Vagina (tissue), 2 donors: ENCODE data around the gene NCOA5. TPM values are rescaled to one million over a fixed set of nuclear protein-coding genes. Genes with fewer than 3 reads are reported as not detected.

Source experiments
- DNase-seq, 2 donors: peaks; one replicate each; pipeline ENCODE4 v3.0.0-alpha.2; 2017; ENCODE audit errors: extremely low spot score in 2 of 2
- H3K27ac ChIP-seq: fragments of 200-600 bp; sonication (generic); one replicate; pipeline ENCODE4 v1.5.1; 2019
- H3K27me3 ChIP-seq: fragments of 200-600 bp; sonication (generic); one replicate; pipeline ENCODE4 v1.5.1; 2019
- H3K36me3 ChIP-seq, 2 donors: fragments of 200-600 bp; sonication (generic); one replicate each; pipeline ENCODE4 v1.5.1; 2017 to 2019
- H3K4me1 ChIP-seq: fragments of 200-600 bp; sonication (generic); one replicate; pipeline ENCODE4 v1.5.1; 2019
- H3K4me3 ChIP-seq, 2 donors: fragments of 200-600 bp; sonication (generic); 1 replicate in 1 of 2; 2 replicates in 1 of 2; pipeline ENCODE4 v1.5.1; 2016 to 2019
- H3K9me3 ChIP-seq: fragments of 200-600 bp; sonication (generic); one replicate; pipeline ENCODE4 v1.5.1; 2019
- CTCF ChIP-seq, 3 experiments: fragments of 450-650 bp in 2 of 3; fragments of 200-600 bp in 1 of 3; sonication (generic) in 1 of 3; IDR thresholded peaks; one replicate each; pipeline ENCODE4 v1.5.1; 2017 to 2019; ENCODE audit warnings: antibody characterized with exemption in 3 of 3, mild to moderate bottlenecking in 2 of 3, moderate library complexity in 2 of 3
- POLR2A ChIP-seq, 2 donors: fragments of 450-650 bp; IDR thresholded peaks; one replicate each; pipeline ENCODE4 v1.6.1; 2017; ENCODE audit warnings: antibody characterized with exemption in 2 of 2, mild to moderate bottlenecking in 2 of 2, moderate library complexity in 2 of 2
- POLR2AphosphoS5 ChIP-seq, 2 donors: sonication (generic); formaldehyde crosslinking; IDR thresholded peaks; one replicate each; pipeline ENCODE4 v1.9.0; 2017; ENCODE audit warnings: antibody characterized with exemption in 2 of 2, mild to moderate bottlenecking in 2 of 2, low read depth in 1 of 2; ENCODE audit not compliant: insufficient read depth in 1 of 2
- intact Hi-C: fragments of 100-400 bp; cut with DNase I; formaldehyde crosslinking; loops from one replicate; pipeline ENCODE4 v1.15.1; 2023
- total RNA-seq: library from RNA; depleted of rRNA; stranded (reverse); fragments of >200 nt; gene quantifications from one replicate; pipeline ENCODE4 v1.2.3, GENCODE V29; 2016

Gene NCOA5
- total RNA-seq, 1 donor from 2014 or later: 33.9 TPM

- no peak for DNase-seq
- intact Hi-C loops: no loop called here
- Histone ChIP-seq H3K4me1 (peaks cover 9% of the 10 kb centered on the region), H3K9me3 (no peaks in the 10 kb centered on the region), H3K36me3 (no peaks in the 10 kb centered on the region), H3K27ac (no peak overlapping the region), H3K4me3 (no peak overlapping the region), H3K27me3 (no peaks in the 10 kb centered on the region)
- TF ChIP-seq POLR2AphosphoS5 (IDR thresholded peaks at IDR 0.05; ENCODE audit: insufficient read depth in 1 of 2, low read depth in 1 of 2): no peak
- no peak for TF ChIP-seq CTCF (IDR thresholded peaks at IDR 0.05)
- TF ChIP-seq POLR2A (IDR thresholded peaks at IDR 0.05): no peak
Observed at GRCh38 chr20:46134716-46135115, 45.0 kb upstream of the NCOA5 start.

GRCh38 chr20:46133886-46134654, 44.3 kb upstream of the NCOA5 start:
- Histone ChIP-seq H3K36me3 (no peaks in the 10 kb centered on the region), H3K4me3 (no peak overlapping the region), H3K27me3 (no peaks in the 10 kb centered on the region), H3K9me3 (no peaks in the 10 kb centered on the region), H3K4me1 (peaks cover 3% of the 10 kb centered on the region), H3K27ac (no peak overlapping the region)
- no peak for DNase-seq
- intact Hi-C loops: no loop called here
- no peak for TF ChIP-seq POLR2A (IDR thresholded peaks at IDR 0.05)
- TF ChIP-seq CTCF (IDR thresholded peaks at IDR 0.05): no peak
- no peak for TF ChIP-seq POLR2AphosphoS5 (IDR thresholded peaks at IDR 0.05; ENCODE audit: insufficient read depth in 1 of 2, low read depth in 1 of 2)

- intact Hi-C loops: no loop called here
- TF ChIP-seq CTCF (IDR thresholded peaks at IDR 0.05) (peak; percentile 71 to 82 (median 77)), POLR2A (IDR thresholded peaks at IDR 0.05) (no peak)
- H3K9me3 ChIP-seq: no peaks in the 10 kb centered on the region
- H3K4me3 ChIP-seq: no peak overlapping the region
- H3K27me3 ChIP-seq: no peaks in the 10 kb centered on the region
- no peak overlapping the region for H3K27ac ChIP-seq
- no peaks in the 10 kb centered on the region for H3K4me1 ChIP-seq
- DNase-seq: no peak
- H3K36me3 ChIP-seq: no peaks in the 10 kb centered on the region
Observed at GRCh38 chr20:46132705-46133120, 43.0 kb upstream of the NCOA5 start.

GRCh38 chr20:46131396-46131795, 41.6 kb upstream of the NCOA5 start:
- H3K27me3 ChIP-seq: no peaks in the 10 kb centered on the region
- H3K4me1 ChIP-seq: no peaks in the 10 kb centered on the region

More at GRCh38 chr20:46131396-46131795, 41.6 kb upstream of the NCOA5 start:
- DNase-seq: no peak
- TF ChIP-seq CTCF (IDR thresholded peaks at IDR 0.05): no peak
- TF ChIP-seq POLR2AphosphoS5 (IDR thresholded peaks at IDR 0.05; ENCODE audit: insufficient read depth in 1 of 2, low read depth in 1 of 2): no peak
- TF ChIP-seq POLR2A (IDR thresholded peaks at IDR 0.05): no peak
- Histone ChIP-seq H3K27ac (no peak overlapping the region), H3K4me3 (no peak overlapping the region), H3K9me3 (no peaks in the 10 kb centered on the region), H3K36me3 (no peaks in the 10 kb centered on the region)
- intact Hi-C loops: no loop called here
